GM12878 (cell line): Measurements from ENCODE around the gene ERN1. TPM values are rescaled to one million over a fixed set of nuclear protein-coding genes. Genes with fewer than 3 reads are reported as not detected.

ENCODE experiments used
- ATAC-seq: fragments of 200-7000 bp; cut with Tn5 transposase; 3 replicates; pipeline ENCODE4 v1.9.1; 2020; ENCODE audit warnings: mild to moderate bottlenecking, moderate library complexity
- BruUV-seq: library from RNA; stranded (reverse); fragments of 400-500 nt; replicated peaks from 2 replicates; lab custom pipeline; 2021; lab: Mats Ljungman, UMichigan
- CTCF ChIA-PET: fragments of 300-600 bp; sonication (Branson Sonifier 250); formaldehyde crosslinking; extraction: SDS; loops from one replicate; lab custom pipeline; 2021; ENCODE audit warnings: inconsistent platforms; lab: Yijun Ruan, JAX
- POLR2A ChIA-PET: fragments of 350-600 bp; formaldehyde crosslinking; extraction: SDS; loops from one replicate; lab custom pipeline; 2021; ENCODE audit warnings: inconsistent platforms; lab: Charles Lee
- RAD21 ChIA-PET: fragments of 300-600 bp; sonication (Branson Sonifier 250); formaldehyde crosslinking; loops from one replicate; lab custom pipeline; 2023; ENCODE audit warnings: antibody characterized with exemption; ENCODE audit not compliant: unreplicated experiment; lab: Charles Lee
- SMC1A ChIA-PET: fragments of 300-600 bp; sonication (Branson Sonifier 250); formaldehyde crosslinking; loops from one replicate; lab custom pipeline; 2023; ENCODE audit not compliant: unreplicated experiment, uncharacterized antibody; lab: Charles Lee
- DNase-seq: peaks from one replicate; pipeline ENCODE4 v3.0.0-alpha.2; 2011; ENCODE audit warnings: low read depth, low spot score
- FAIRE-seq: peaks from 3 replicates; lab custom pipeline; 2011; peaks lifted over from hg19 to GRCh38; lab: Jason Lieb, UNC
- H2AFZ ChIP-seq: 2 replicates; pipeline ENCODE4 v1.6.0; 2011; ENCODE audit warnings: low read depth, low read length, control low read depth; ENCODE audit not compliant: control insufficient read depth
- H3K27ac ChIP-seq: 2 replicates; pipeline ENCODE4 v1.5.1; 2011; ENCODE audit warnings: control low read depth; ENCODE audit not compliant: control insufficient read depth, insufficient read depth
- H3K27me3 ChIP-seq, 2 experiments: replicated peaks in 1 of 2; 2 replicates each; pipeline versions ENCODE4 v1.6.0 to v1.6.1; 2011; ENCODE audit warnings: low read length in 1 of 2; ENCODE audit not compliant: control insufficient read depth in 2 of 2, insufficient read depth in 2 of 2
- H3K36me3 ChIP-seq, 2 experiments: 2 replicates each; pipeline ENCODE4 v1.5.1; 2011; ENCODE audit warnings: low read length in 1 of 2; ENCODE audit not compliant: control insufficient read depth in 2 of 2, insufficient read depth in 2 of 2
- H3K4me1 ChIP-seq: 2 replicates; pipeline ENCODE4 v1.6.1; 2011; ENCODE audit warnings: mild to moderate bottlenecking, low read length, moderate library complexity, mixed read lengths; ENCODE audit not compliant: control insufficient read depth, insufficient read depth
- H3K4me2 ChIP-seq: 2 replicates; pipeline ENCODE4 v1.6.0; 2011; ENCODE audit warnings: control low read depth; ENCODE audit not compliant: control insufficient read depth, insufficient read depth
- H3K4me3 ChIP-seq: fragments of 200-600 bp; sonication (generic); 2 replicates; pipeline ENCODE4 v1.5.1; 2016
- H3K79me2 ChIP-seq: 2 replicates; pipeline ENCODE4 v1.6.0; 2011; ENCODE audit warnings: low read length; ENCODE audit not compliant: control insufficient read depth, insufficient read depth
- H3K9ac ChIP-seq: 2 replicates; pipeline ENCODE4 v1.8.0; 2011; ENCODE audit warnings: low read length, control low read depth, mixed read lengths; ENCODE audit not compliant: control insufficient read depth, insufficient read depth
- H3K9me3 ChIP-seq: replicated peaks from 3 replicates; pipeline ENCODE4 v1.5.1; 2011; ENCODE audit warnings: mild to moderate bottlenecking, low read length; ENCODE audit not compliant: control insufficient read depth, insufficient read depth
- H4K20me1 ChIP-seq: 2 replicates; pipeline ENCODE4 v1.6.0; 2011; ENCODE audit not compliant: control insufficient read depth, insufficient read depth
- FOS ChIP-seq: IDR thresholded peaks from 3 replicates; pipeline ENCODE4 v1.6.1; 2011; ENCODE audit warnings: borderline replicate concordance; ENCODE audit not compliant: insufficient read length; ENCODE audit errors: extremely low read depth
- FOXK2 ChIP-seq: fragments of 450-650 bp; IDR thresholded peaks from 2 replicates; pipeline ENCODE4 v1.6.1; 2017; ENCODE audit warnings: mild to moderate bottlenecking, moderate library complexity
- POLR2A ChIP-seq: IDR thresholded peaks from 2 replicates; pipeline ENCODE4 v1.6.1; 2011; ENCODE audit warnings: low read depth, mild to moderate bottlenecking, low read length
- RFX5 ChIP-seq: IDR thresholded peaks from 2 replicates; pipeline ENCODE4 v1.6.1; 2011; ENCODE audit warnings: low read depth, low read length, improper control_type of control experiment
- SPI1 ChIP-seq: IDR thresholded peaks from 2 replicates; pipeline ENCODE4 v1.6.1; 2011; ENCODE audit warnings: low read depth, mild to moderate bottlenecking, low read length, moderate library complexity, borderline replicate concordance; ENCODE audit not compliant: insufficient read depth
- TAF1 ChIP-seq: IDR thresholded peaks from 2 replicates; pipeline ENCODE4 v1.6.1; 2011; ENCODE audit warnings: mild to moderate bottlenecking, low read depth, low read length, borderline replicate concordance
- ZBTB40 ChIP-seq: fragments of 450-650 bp; IDR thresholded peaks from 2 replicates; pipeline ENCODE4 v1.6.1; 2016; ENCODE audit warnings: mild to moderate bottlenecking, moderate library complexity, borderline replicate concordance
- WGBS: methylation state at CpG from one replicate; pipeline ENCODE4 v1.1.6; 2016; ENCODE audit warnings: low lambda C conversion rate; ENCODE audit not compliant: insufficient replicate concordance, insufficient coverage; ENCODE audit errors: missing lambda C conversion rate; 5-methylcytosine and 5-hydroxymethylcytosine counted together
- in situ Hi-C: fragments of 300-500 bp; cut with MboI; formaldehyde crosslinking; loops from 9 replicates; pipeline ENCODE4 v1.14.3; 2018; ENCODE audit warnings: mixed read lengths
- intact Hi-C: fragments of 100-400 bp; cut with micrococcal nuclease; formaldehyde crosslinking; loops from one replicate; pipeline ENCODE4 v1.14.2; 2022; ENCODE audit not compliant: unreplicated experiment
- polyA plus RNA-seq, 11 experiments: library from polyadenylated mRNA; depleted of rRNA in 4 of 11; unstranded in 6 of 11; stranded (reverse) in 5 of 11; fragments of >200 nt; fragmentation: Nextera tagmentation in 4 of 11; fragmentation: Illumina TruSeq in 1 of 11; extraction: Ambion mirVana in 4 of 11; extraction: Trizol in 1 of 11; gene quantifications; 1 replicate in 1 of 11; 2 replicates in 10 of 11; pipeline versions ENCODE4 v1.2.1 to v1.2.3, GENCODE V29; 2011 to 2016; ENCODE audit warnings: inconsistent platforms in 2 of 11, missing spikeins in 2 of 11, low read depth in 1 of 11
- total RNA-seq, 4 experiments: library from RNA; depleted of rRNA in 3 of 4; stranded (reverse); fragments of >200 nt in 3 of 4; fragmentation: Illumina TruSeq in 1 of 4; extraction: Trizol in 1 of 4; gene quantifications; 2 replicates each; pipeline versions ENCODE4 v1.2.1 to v1.2.3, GENCODE V29; 2013 to 2021

Gene ERN1
- total and polyA plus RNA-seq, 10 of the 15 experiments (the other 5 are each of a cell fraction or from before 2014, with no cell fraction given): 2.6 to 19.2 (median 7.6) TPM

- TF ChIP-seq ZBTB40 (no peak), TAF1 (no peak), FOXK2 (no peak), RFX5 (no peak)
Measured at GRCh38 chr17:64162554-64162953, 32.6 kb upstream of the ERN1 start (continued).

- no peak for DNase-seq
- Histone ChIP-seq H3K9me3 (no peaks in the 10 kb centered on the region), H3K4me2 (no peak overlapping the region), H3K79me2 (no peaks in the 10 kb centered on the region), H4K20me1 (no peaks in the 10 kb centered on the region), H3K27ac (no peak overlapping the region), H3K4me3 (no peak overlapping the region), H3K36me3 (peaks cover 0 to 2% of the 10 kb centered on the region in 2 experiments; a peak in 2 of 4 replicates), H3K4me1 (no peaks in the 10 kb centered on the region), H3K27me3 (no peaks in the 10 kb centered on the region), H3K9ac (no peak overlapping the region), H2AFZ (no peak overlapping the region)
- FAIRE-seq: no peak
- intact Hi-C loops: no loop called here
- ChIA-PET RAD21 (no interaction called here), POLR2A (interaction anchor here (0.5 kb wide), 1 partner anchor 17 kb away, joined by 5 read pairs; no protein-coding TSS in a partner anchor), CTCF (interaction anchor here (1.2 to 1.3 kb wide), 3 partner anchors 9 to 28 kb away, joined by 3 to 6 read pairs (median 3); no protein-coding TSS in a partner anchor), SMC1A (interaction anchor here (0.6 to 1.0 kb wide), 2 partner anchors 9 to 75 kb away, joined by 3 to 4 read pairs; no protein-coding TSS in a partner anchor)
- in situ Hi-C loops: no loop called here
- WGBS: 64% methylated on average over 6 of the region's 6 CpGs
- no peak for TF ChIP-seq POLR2A
- no peak for TF ChIP-seq SPI1
- TF ChIP-seq FOS: no peak
- ATAC-seq: no peak
- no TSS peak for BruUV-seq
Measured at GRCh38 chr17:64161380-64162176, 31.6 kb upstream of the ERN1 start.
